HEK293 (cell line): ENCODE measurements around the gene FRYL.
A peak's percentile ranks its signal among the peaks of the same experiment; 100 is the strongest.

ENCODE experiments used
- CTCF ChIA-PET: fragments of 350-600 bp; formaldehyde crosslinking; extraction: SDS; loops from one replicate; lab custom pipeline; 2021; ENCODE audit warnings: antibody characterized with exemption; lab: Yijun Ruan, JAX
- POLR2A ChIA-PET: fragments of 300-600 bp; formaldehyde crosslinking; extraction: SDS; loops from one replicate; lab custom pipeline; 2020; ENCODE audit warnings: antibody characterized with exemption, inconsistent platforms; lab: Yijun Ruan, JAX
- H3K27ac ChIP-seq: fragments of 200-500 bp; sonication (Bioruptor generic); 2 replicates; pipeline ENCODE4 v1.5.1; 2014; ENCODE audit warnings: low read depth, low read length, control low read depth, inconsistent platforms; ENCODE audit errors: extremely low read depth
- H3K36me3 ChIP-seq, 2 experiments: fragments of 200-500 bp in 1 of 2; sonication (Bioruptor generic) in 1 of 2; 1 replicate in 1 of 2; 2 replicates in 1 of 2; pipeline ENCODE4 v1.5.1; 2014 to 2017; ENCODE audit warnings: inconsistent platforms in 2 of 2, low read length in 2 of 2; ENCODE audit not compliant: control insufficient read depth in 2 of 2, insufficient read depth in 1 of 2
- H3K4me1 ChIP-seq: fragments of 200-500 bp; sonication (Bioruptor generic); 2 replicates; pipeline ENCODE4 v1.5.1; 2014; ENCODE audit warnings: mild to moderate bottlenecking, low read length, inconsistent platforms; ENCODE audit not compliant: control insufficient read depth, insufficient read depth
- H3K4me3 ChIP-seq: 2 replicates; pipeline ENCODE4 v1.5.1; 2011; ENCODE audit warnings: low read depth, mild to moderate bottlenecking, control low read depth, low read length, moderate library complexity
- H3K9me3 ChIP-seq: fragments of 200-500 bp; sonication (Bioruptor generic); 2 replicates; pipeline ENCODE4 v1.5.1; 2014; ENCODE audit warnings: low read depth, low read length, inconsistent platforms; ENCODE audit not compliant: control insufficient read depth, insufficient read depth
- GLI4 ChIP-seq: fragments of 450-650 bp; formaldehyde crosslinking; IDR thresholded peaks from 2 replicates; pipeline ENCODE4 v1.5.1; 2016; ENCODE audit warnings: missing biosample characterization, missing genetic modification characterization
- GLIS1 ChIP-seq: fragments of 450-650 bp; formaldehyde crosslinking; IDR thresholded peaks from 2 replicates; pipeline ENCODE4 v1.5.1; 2016; ENCODE audit warnings: missing biosample characterization, missing genetic modification characterization
- KLF7 ChIP-seq: fragments of 450-650 bp; formaldehyde crosslinking; IDR thresholded peaks from 2 replicates; pipeline ENCODE4 v1.5.1; 2016; ENCODE audit warnings: missing biosample characterization, missing genetic modification characterization, borderline replicate concordance
- PRDM10 ChIP-seq: fragments of 450-650 bp; formaldehyde crosslinking; IDR thresholded peaks from 2 replicates; pipeline ENCODE4 v1.5.1; 2016; ENCODE audit warnings: missing biosample characterization, missing genetic modification characterization
- PRDM6 ChIP-seq: fragments of 450-650 bp; formaldehyde crosslinking; IDR thresholded peaks from 2 replicates; pipeline ENCODE4 v1.5.1; 2017; ENCODE audit warnings: missing biosample characterization, missing genetic modification characterization
- SCRT1 ChIP-seq: fragments of 450-650 bp; formaldehyde crosslinking; IDR thresholded peaks from 2 replicates; pipeline ENCODE4 v1.5.1; 2016; ENCODE audit warnings: missing biosample characterization, missing genetic modification characterization, borderline replicate concordance
- SCRT2 ChIP-seq: fragments of 450-650 bp; formaldehyde crosslinking; IDR thresholded peaks from 2 replicates; pipeline ENCODE4 v1.5.1; 2016; ENCODE audit warnings: missing biosample characterization, missing genetic modification characterization
- ZBTB17 ChIP-seq: fragments of 450-650 bp; formaldehyde crosslinking; IDR thresholded peaks from 2 replicates; pipeline ENCODE4 v1.5.1; 2016; ENCODE audit warnings: missing biosample characterization, missing genetic modification characterization
- ZFP3 ChIP-seq: fragments of 450-650 bp; formaldehyde crosslinking; IDR thresholded peaks from 2 replicates; pipeline ENCODE4 v1.5.1; 2016; ENCODE audit warnings: low read depth, missing biosample characterization, missing genetic modification characterization
- ZFP37 ChIP-seq: fragments of 450-650 bp; formaldehyde crosslinking; IDR thresholded peaks from 2 replicates; pipeline ENCODE4 v1.5.1; 2016; ENCODE audit warnings: missing biosample characterization, missing genetic modification characterization
- ZNF10 ChIP-seq: fragments of 450-650 bp; formaldehyde crosslinking; IDR thresholded peaks from 2 replicates; pipeline ENCODE4 v1.5.1; 2017; ENCODE audit warnings: missing biosample characterization, missing genetic modification characterization
- ZNF335 ChIP-seq: fragments of 450-650 bp; formaldehyde crosslinking; conservative IDR thresholded peaks from 2 replicates; pipeline ENCODE4 v1.5.1; 2016; ENCODE audit warnings: missing biosample characterization, missing genetic modification characterization
- ZNF391 ChIP-seq: fragments of 450-650 bp; formaldehyde crosslinking; IDR thresholded peaks from 2 replicates; pipeline ENCODE4 v1.5.1; 2016; ENCODE audit warnings: low read depth, missing biosample characterization, missing genetic modification characterization, borderline replicate concordance
- ZNF596 ChIP-seq: fragments of 450-650 bp; IDR thresholded peaks from 2 replicates; pipeline ENCODE4 v1.5.0; 2018; ENCODE audit warnings: missing biosample characterization, mild to moderate bottlenecking, missing genetic modification characterization, moderate library complexity
- ZNF600 ChIP-seq: fragments of 450-650 bp; formaldehyde crosslinking; IDR thresholded peaks from 2 replicates; pipeline ENCODE4 v1.5.1; 2016; ENCODE audit warnings: missing biosample characterization, missing genetic modification characterization
- ZNF664 ChIP-seq: fragments of 450-650 bp; formaldehyde crosslinking; IDR thresholded peaks from 2 replicates; pipeline ENCODE4 v1.5.1; 2016; ENCODE audit warnings: missing biosample characterization, missing genetic modification characterization
- ZNF791 ChIP-seq: fragments of 450-650 bp; formaldehyde crosslinking; IDR thresholded peaks from 2 replicates; pipeline ENCODE4 v1.5.1; 2016; ENCODE audit warnings: missing biosample characterization, missing genetic modification characterization
- TF ChIP-seq, protein P1 (sequence below): fragments of 450-650 bp; IDR thresholded peaks from 2 replicates; pipeline ENCODE4 v1.5.1; 2018; ENCODE audit warnings: missing biosample characterization, mild to moderate bottlenecking, missing genetic modification characterization

FRYL gene

GRCh38 chr4:48472794-48473193 lies 307.3 kb downstream of the FRYL start:
- Histone ChIP-seq H3K27ac (no peak overlapping the region), H3K4me1 (no peaks in the 10 kb centered on the region), H3K9me3 (no peaks in the 10 kb centered on the region)
- CTCF ChIA-PET = no interaction called here
- no peak for TF ChIP-seq SCRT1 (tag by site-specific recombination)
- TF ChIP-seq ZFP3 = no peak
- no peak for TF ChIP-seq PRDM10 (tag by site-specific recombination)
- TF ChIP-seq ZNF791 (tag by site-specific recombination) = no peak
- no peak for TF ChIP-seq ZNF596
- TF ChIP-seq ZNF391 (tag by site-specific recombination) = no peak
- no peak for TF ChIP-seq KLF7 (tag by site-specific recombination)
- no peak for TF ChIP-seq SCRT2 (tag by site-specific recombination)
- no peak for TF ChIP-seq ZFP37 (tag by site-specific recombination)
- TF ChIP-seq, all 188 proteins: peak for 0
- POLR2A ChIA-PET = no interaction called here
- Histone ChIP-seq H3K4me3 (no peak overlapping the region), H3K36me3 (no peaks in the 10 kb centered on the region)

GRCh38 chr4:48470570-48470969 lies 309.5 kb downstream of the FRYL start:
- no peaks in the 10 kb centered on the region for H3K36me3 ChIP-seq
- ChIA-PET CTCF (no interaction called here), POLR2A (no interaction called here)
- H3K4me1 ChIP-seq = no peaks in the 10 kb centered on the region
- H3K4me3 ChIP-seq = no peak overlapping the region
- TF ChIP-seq ZNF335 = peak; percentile 57; the same call in 1 of the 2 replicates
- 0 out of 2 replicates have a peak, but pooled peaks have one; percentile 48 for TF ChIP-seq ZNF600 (tag by site-specific recombination)
- TF ChIP-seq, protein P1, sequence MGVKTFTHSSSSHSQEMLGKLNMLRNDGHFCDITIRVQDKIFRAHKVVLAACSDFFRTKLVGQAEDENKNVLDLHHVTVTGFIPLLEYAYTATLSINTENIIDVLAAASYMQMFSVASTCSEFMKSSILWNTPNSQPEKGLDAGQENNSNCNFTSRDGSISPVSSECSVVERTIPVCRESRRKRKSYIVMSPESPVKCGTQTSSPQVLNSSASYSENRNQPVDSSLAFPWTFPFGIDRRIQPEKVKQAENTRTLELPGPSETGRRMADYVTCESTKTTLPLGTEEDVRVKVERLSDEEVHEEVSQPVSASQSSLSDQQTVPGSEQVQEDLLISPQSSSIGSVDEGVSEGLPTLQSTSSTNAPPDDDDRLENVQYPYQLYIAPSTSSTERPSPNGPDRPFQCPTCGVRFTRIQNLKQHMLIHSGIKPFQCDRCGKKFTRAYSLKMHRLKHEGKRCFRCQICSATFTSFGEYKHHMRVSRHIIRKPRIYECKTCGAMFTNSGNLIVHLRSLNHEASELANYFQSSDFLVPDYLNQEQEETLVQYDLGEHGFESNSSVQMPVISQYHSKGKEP (tag by site-specific recombination) = peak; percentile 97
- TF ChIP-seq GLI4 (tag by site-specific recombination) = no peak
- no peak for TF ChIP-seq ZNF664 (tag by site-specific recombination)
- 0 out of 2 replicates have a peak, but pooled peaks have one; percentile 75 for TF ChIP-seq ZNF10
- peak; percentile 49; the same call in 1 of the 2 replicates for TF ChIP-seq PRDM6 (tag by site-specific recombination)
- 0 out of 2 replicates have a peak, but pooled peaks have one; percentile 14 for TF ChIP-seq ZBTB17 (tag by site-specific recombination)
- TF ChIP-seq GLIS1 = peak; percentile 75
- H3K9me3 ChIP-seq = no peaks in the 10 kb centered on the region
- H3K27ac ChIP-seq = no peak overlapping the region
